Osteoblast (primary cell): Measurements from ENCODE around the gene MAP4K3. TPM values are rescaled to one million over a fixed set of nuclear protein-coding genes. Genes with fewer than 3 reads are reported as not detected.
A peak's percentile ranks its signal among the peaks of the same experiment; 100 is the strongest.

Source experiments
- DNase-seq: peaks from one replicate; pipeline ENCODE4 v3.0.0; 2011; ENCODE audit warnings: low spot score, mixed read lengths; ENCODE audit not compliant: insufficient read length; ENCODE audit errors: missing footprints
- H2AFZ ChIP-seq: 2 replicates; pipeline ENCODE4 v1.6.0; 2011; ENCODE audit warnings: mild to moderate bottlenecking, low read length
- H3K27ac ChIP-seq: 2 replicates; pipeline ENCODE4 v1.5.1; 2011; ENCODE audit warnings: mild to moderate bottlenecking, low read depth, low read length, moderate library complexity
- H3K27me3 ChIP-seq: 2 replicates; pipeline ENCODE4 v1.6.0; 2012; ENCODE audit warnings: mild to moderate bottlenecking, control low read depth, inconsistent platforms, low read length, moderate library complexity; ENCODE audit not compliant: insufficient read depth
- H3K36me3 ChIP-seq: 2 replicates; pipeline ENCODE4 v1.5.1; 2011; ENCODE audit warnings: mild to moderate bottlenecking, low read length, control low read depth, moderate library complexity; ENCODE audit not compliant: insufficient read depth
- H3K4me1 ChIP-seq: 2 replicates; pipeline ENCODE4 v1.5.1; 2011; ENCODE audit warnings: mild to moderate bottlenecking, low read length, control low read depth, moderate library complexity; ENCODE audit not compliant: insufficient read depth
- H3K4me2 ChIP-seq: 2 replicates; pipeline ENCODE4 v1.6.0; 2011; ENCODE audit warnings: mild to moderate bottlenecking, low read length; ENCODE audit not compliant: insufficient read depth
- H3K4me3 ChIP-seq: fragments of 200-600 bp; sonication (generic); 3 replicates; pipeline ENCODE4 v1.5.1; 2012; ENCODE audit warnings: mild to moderate bottlenecking, low read length, inconsistent platforms; ENCODE audit not compliant: insufficient read depth
- H3K79me2 ChIP-seq: 2 replicates; pipeline ENCODE4 v1.6.0; 2012; ENCODE audit warnings: mild to moderate bottlenecking, low read length, control low read depth, inconsistent platforms; ENCODE audit not compliant: insufficient read depth
- H3K9me3 ChIP-seq: 2 replicates; pipeline ENCODE4 v1.5.1; 2011; ENCODE audit warnings: low read depth, low read length, control low read depth
- H4K20me1 ChIP-seq: 2 replicates; pipeline ENCODE4 v1.6.0; 2012; ENCODE audit warnings: mild to moderate bottlenecking, low read length, control low read depth; ENCODE audit not compliant: insufficient read depth
- CTCF ChIP-seq: IDR thresholded peaks from 2 replicates; pipeline ENCODE4 v1.5.1; 2011; ENCODE audit warnings: mild to moderate bottlenecking, low read depth, low read length, moderate library complexity; ENCODE audit errors: extremely low read depth
- total RNA-seq: library from RNA; depleted of rRNA; stranded (reverse); fragments of >200 nt; gene quantifications from 2 replicates; pipeline ENCODE4 v1.2.3, GENCODE V29; 2012

The MAP4K3 gene
- total RNA-seq, 1 donor, result 51.8 TPM

GRCh38 chr2:39304200-39304599, 132.9 kb downstream of the MAP4K3 start:
- H3K4me1 ChIP-seq, result peaks cover 19% of the 10 kb centered on the region
- no peaks in the 10 kb centered on the region for H4K20me1 ChIP-seq
- peak overlapping the region; percentile 61 for H3K27ac ChIP-seq
- peak overlapping the region; percentile 39 for H3K4me2 ChIP-seq
- H2AFZ ChIP-seq, result no peak overlapping the region
- H3K9me3 ChIP-seq, result no peaks in the 10 kb centered on the region
- H3K36me3 ChIP-seq, result peaks cover 7% of the 10 kb centered on the region
- no peaks in the 10 kb centered on the region for H3K27me3 ChIP-seq
- no peaks in the 10 kb centered on the region for H3K79me2 ChIP-seq
- H3K4me3 ChIP-seq, result no peak overlapping the region
- no peak for TF ChIP-seq CTCF
- peak; percentile 43 for DNase-seq

GRCh38 chr2:39301352-39301751, 135.7 kb downstream of the MAP4K3 start:
- no peak for DNase-seq
- Histone ChIP-seq H3K27me3 (no peaks in the 10 kb centered on the region), H3K36me3 (peaks cover 8% of the 10 kb centered on the region), H3K9me3 (no peaks in the 10 kb centered on the region), H3K4me3 (no peak overlapping the region), H3K27ac (no peak overlapping the region), H3K4me1 (peaks cover 17% of the 10 kb centered on the region), H4K20me1 (no peaks in the 10 kb centered on the region), H2AFZ (no peak overlapping the region), H3K4me2 (no peak overlapping the region), H3K79me2 (no peaks in the 10 kb centered on the region)
- no peak for TF ChIP-seq CTCF

GRCh38 chr2:39300044-39300978, 136.8 kb downstream of the MAP4K3 start:
- TF ChIP-seq CTCF, result no peak
- Histone ChIP-seq H3K36me3 (peaks cover 4% of the 10 kb centered on the region), H4K20me1 (no peaks in the 10 kb centered on the region), H2AFZ (no peak overlapping the region), H3K79me2 (no peaks in the 10 kb centered on the region), H3K9me3 (no peaks in the 10 kb centered on the region), H3K27me3 (no peaks in the 10 kb centered on the region), H3K4me1 (peaks cover 14% of the 10 kb centered on the region), H3K27ac (no peak overlapping the region), H3K4me2 (no peak overlapping the region), H3K4me3 (no peak overlapping the region)
- no peak for DNase-seq

- Histone ChIP-seq H3K79me2 (no peaks in the 10 kb centered on the region), H3K4me1 (no peaks in the 10 kb centered on the region), H2AFZ (no peak overlapping the region), H3K9me3 (no peaks in the 10 kb centered on the region), H3K27me3 (no peaks in the 10 kb centered on the region), H4K20me1 (no peaks in the 10 kb centered on the region), H3K4me3 (no peak overlapping the region), H3K4me2 (no peak overlapping the region), H3K27ac (no peak overlapping the region), H3K36me3 (peaks cover 47% of the 10 kb centered on the region)
- DNase-seq, result no peak
- TF ChIP-seq CTCF, result no peak
Measured at GRCh38 chr2:39290433-39290832, 146.7 kb downstream of the MAP4K3 start.
